Left kidney (tissue), 2 donors: ENCODE results near the gene NEU4. TPM values are rescaled to one million over a fixed set of nuclear protein-coding genes. Genes with fewer than 3 reads are reported as not detected.
"Not testable (repeated sequence)": the region's sequence is repeated elsewhere in the genome, so short reads cannot be mapped to it uniquely, and the experiment has no call there.

Experiments used
- DNase-seq: peaks from one replicate; pipeline ENCODE4 v3.0.0-alpha.2; 2013
- polyA plus RNA-seq: library from polyadenylated mRNA; unstranded; fragments of 120-200 nt; gene quantifications from one replicate; pipeline ENCODE4 v1.2.1, GENCODE V29; 2013; ENCODE audit not compliant: insufficient read length

The NEU4 gene
- polyA plus RNA-seq, 1 donor, result 1.2 TPM

- DNase-seq, result no peak
Observed at GRCh38 chr2:241798631-241799521, 10.1 kb upstream of the NEU4 start.

DNA sequence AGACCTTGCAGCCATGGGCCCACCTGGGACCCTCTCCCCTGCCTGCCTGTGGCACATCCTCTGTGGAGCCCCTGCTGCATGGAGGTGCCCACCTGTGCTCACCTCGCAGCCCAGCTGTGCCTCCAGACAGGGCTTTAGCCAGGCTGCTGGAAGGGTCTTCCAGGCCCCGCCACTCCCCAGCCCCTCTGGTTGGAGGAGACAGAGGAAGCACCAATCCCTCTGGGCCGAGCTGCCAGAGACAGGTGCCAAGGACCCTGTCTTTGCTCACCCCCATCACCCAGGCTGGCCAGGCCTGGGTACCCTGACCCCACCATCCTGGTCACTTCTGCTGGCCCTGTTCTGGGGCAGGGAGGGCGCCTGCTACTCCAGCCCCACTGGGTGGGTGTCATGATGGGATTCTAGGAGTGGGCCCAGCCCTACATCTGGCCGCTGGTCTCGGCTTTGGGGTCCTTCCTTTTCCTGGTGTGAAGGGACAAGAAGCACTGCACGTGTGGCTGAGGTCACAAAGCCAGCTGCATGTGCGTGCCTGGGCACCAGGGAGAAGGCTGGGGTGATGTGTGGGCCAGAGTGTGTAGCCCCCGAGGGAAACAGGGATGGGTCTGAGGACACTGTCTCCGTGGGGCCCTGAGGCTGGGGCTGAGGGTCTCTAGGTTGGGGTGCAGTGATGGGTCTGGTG is 9.3 kb upstream of the NEU4 start:
- no peak for DNase-seq

- not testable (repeated sequence) for DNase-seq
Observed at GRCh38 chr2:241800198-241800903, 8.6 kb upstream of the NEU4 start.

- DNase-seq, result no peak
Observed at GRCh38 chr2:241801611-241802420, 7.2 kb upstream of the NEU4 start.

GRCh38 chr2:241802421-241803318 is 6.3 kb upstream of the NEU4 start:
- no peak for DNase-seq

GRCh38 chr2:241803387-241804325 is 5.3 kb upstream of the NEU4 start:
- DNase-seq, result peak; percentile 57

DNA sequence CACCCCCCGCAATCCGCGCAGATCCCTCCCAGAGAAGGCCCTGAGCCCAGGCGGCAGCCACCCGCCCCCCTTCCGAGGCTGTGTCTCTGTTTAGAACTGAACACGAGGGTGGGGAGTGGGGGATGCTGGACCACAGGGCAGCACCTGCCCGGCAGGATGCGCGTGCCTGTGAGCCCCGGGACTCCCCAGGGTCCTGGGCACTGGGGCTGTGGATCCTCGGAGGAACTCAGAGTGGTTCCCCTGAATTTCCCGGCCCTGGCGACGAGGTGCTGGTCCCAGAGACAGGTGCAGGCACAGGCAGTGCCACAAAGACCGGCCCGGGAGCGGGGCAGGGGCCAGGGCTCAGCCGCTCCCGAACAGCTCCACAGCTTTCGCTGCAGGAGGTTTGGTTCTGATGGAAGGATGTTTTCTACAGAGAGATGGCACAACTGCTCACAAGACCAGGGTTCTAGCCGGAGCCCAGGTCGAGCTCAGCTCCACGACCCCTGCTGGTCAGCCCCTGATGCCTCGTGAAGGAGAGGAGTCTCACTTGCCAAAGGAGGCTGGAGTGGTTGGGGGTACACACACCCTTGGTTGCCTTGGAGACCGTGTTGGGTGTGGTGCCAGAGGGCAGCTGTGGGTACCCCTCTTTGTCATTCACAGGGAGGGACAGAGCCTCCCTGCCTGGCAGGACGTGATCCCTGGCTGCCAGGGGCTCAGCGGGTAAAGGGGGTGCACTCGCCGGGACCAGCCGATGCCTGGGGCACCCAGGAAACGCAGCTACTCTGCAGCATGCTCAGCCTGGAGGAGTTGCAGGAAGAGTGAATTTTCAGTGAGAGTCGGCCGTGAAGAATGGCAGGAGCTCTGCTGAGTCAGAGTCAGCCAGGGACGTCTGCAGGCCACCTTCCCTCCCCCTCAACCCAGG is 4.4 kb upstream of the NEU4 start:
- no peak for DNase-seq

GRCh38 chr2:241806217-241806616 is 2.8 kb upstream of the NEU4 start:
- DNase-seq, result not testable (repeated sequence)

DNA sequence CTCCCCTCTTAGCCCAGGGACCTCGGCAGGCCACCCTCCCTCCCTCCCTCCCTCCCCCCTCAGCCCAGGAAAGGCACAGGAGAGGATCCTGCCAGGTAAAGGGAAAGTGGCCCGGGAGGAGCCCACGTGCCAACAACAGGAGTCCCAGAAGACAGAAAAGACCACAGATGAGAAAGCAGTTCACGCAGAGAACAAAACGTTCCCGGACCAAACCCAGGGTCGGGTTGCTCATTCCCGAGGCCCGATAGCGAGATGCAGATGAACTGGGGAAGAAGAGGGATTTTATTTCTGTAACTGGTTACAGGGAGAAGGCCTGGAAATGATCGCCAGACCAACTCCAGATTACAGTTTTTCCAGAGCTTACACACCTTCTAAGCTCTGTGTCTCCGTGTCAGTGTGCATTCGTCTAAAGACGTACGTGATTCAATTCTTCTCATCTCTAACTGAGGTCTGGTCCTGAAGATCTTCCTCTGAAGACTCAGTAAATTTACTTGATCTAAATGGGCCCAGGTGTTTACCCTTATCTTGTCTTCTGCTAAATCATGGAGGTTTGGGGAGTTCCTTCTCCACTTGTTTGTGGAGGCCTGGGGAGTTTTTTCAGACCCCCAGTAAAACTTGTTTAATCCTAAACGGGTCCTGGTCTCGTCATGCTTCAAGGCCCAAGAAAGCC is 807 bp upstream of the NEU4 start:
- no peak for DNase-seq

- no peak for DNase-seq
Observed at GRCh38 chr2:241809383-241810306, 652 bp downstream of the NEU4 start.

DNA sequence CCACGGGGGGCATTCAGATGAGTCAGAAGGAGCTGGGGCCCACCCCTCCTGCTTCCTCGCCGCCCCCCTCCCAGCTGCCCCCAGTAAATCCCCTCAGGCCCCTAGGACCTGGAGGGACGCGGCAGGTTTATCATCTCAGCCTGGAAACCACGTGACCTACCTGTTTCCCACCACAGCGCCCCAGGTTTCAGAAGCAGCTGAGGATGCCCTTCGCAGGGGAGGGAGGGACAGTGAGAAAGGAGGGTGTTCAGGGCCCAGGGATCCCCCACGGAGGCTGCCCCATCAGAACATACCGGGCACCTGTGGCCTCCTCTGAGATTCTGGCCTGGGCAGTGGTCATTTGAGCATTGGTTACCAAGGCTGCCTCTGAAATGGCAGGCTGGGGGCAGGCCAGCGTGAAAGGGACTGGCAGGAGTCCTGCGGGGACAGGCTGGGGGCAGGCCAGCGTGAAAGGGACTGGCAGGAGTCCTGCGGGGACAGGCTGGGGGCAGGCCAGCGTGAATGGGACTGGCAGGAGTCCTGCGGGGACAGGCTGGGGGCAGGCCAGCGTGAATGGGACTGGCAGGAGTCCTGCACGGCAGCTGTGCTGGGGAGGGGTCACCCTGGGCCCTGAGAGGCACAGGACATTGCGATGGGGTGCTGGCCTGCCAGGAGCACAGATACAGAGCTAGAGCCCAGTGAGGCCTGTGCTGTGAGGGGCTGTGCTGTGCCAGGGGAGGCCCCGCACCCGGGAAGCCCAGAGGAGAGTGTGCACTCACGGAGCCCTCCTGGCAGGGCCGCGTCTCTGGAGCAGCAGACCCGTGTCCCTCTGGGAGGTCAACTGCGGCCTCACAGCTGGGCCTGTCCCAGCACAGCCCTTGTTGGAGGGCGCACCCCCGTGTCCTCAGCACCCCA is 1.6 kb downstream of the NEU4 start:
- no peak for DNase-seq

DNA sequence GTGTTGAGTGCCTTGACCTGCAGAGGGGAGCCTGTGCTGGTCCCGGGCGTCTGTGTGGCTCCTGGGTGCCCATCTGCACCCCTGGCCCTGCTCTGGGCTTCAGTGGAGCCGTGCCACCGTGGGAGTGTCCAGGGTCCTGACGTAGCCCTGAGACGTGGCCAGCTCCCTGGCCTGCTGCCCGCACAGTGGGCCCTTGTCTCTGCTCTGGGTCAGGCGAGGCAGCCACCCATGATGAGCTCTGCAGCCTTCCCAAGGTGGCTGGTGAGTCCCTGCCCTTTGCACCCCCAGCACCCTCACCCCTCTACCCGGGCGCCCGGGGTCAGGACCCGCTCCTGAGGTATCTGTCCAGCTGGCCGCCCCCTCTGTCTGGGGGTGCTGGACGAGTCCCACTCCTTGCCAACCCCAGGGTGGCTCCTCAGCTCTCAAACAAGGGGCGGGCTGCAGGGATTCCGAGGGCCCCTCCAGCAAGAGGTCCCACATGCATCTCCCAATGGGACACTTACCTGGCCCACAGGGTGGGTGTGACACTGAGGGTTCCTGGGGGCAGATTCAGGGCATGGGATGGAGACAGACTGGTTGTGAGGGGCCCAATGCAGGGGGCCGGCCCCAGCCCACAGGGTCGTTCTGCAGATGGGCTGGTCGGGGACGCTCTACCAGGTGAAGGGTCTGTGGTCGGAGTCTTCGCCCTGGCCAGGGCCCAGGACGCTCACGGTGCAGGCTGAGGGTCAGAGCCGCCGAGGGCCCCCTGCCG is 2.4 kb downstream of the NEU4 start:
- no peak for DNase-seq

- no peak for DNase-seq
Observed at GRCh38 chr2:241811952-241812729, 3.1 kb downstream of the NEU4 start.
